HT1080 (cell line): ENCODE data around the gene ELK1. TPM values are rescaled to one million over a fixed set of nuclear protein-coding genes. Genes with fewer than 3 reads are reported as not detected.
"Not testable (repeated sequence)": the region's sequence is repeated elsewhere in the genome, so short reads cannot be mapped to it uniquely, and the experiment has no call there.

Experiments used
- DNase-seq: peaks from one replicate; pipeline ENCODE4 v3.0.0-alpha.2; 2015; ENCODE audit warnings: low read depth
- polyA plus RNA-seq, 2 experiments: library from polyadenylated mRNA; depleted of rRNA; stranded (reverse); fragments of >200 nt; gene quantifications; 2 replicates each; pipeline ENCODE4 v1.2.3, GENCODE V29; 2015
- total RNA-seq: library from RNA; depleted of rRNA; stranded (reverse); fragments of >200 nt; shearing (Covaris generic); gene quantifications from 2 replicates; pipeline ENCODE4 v1.2.3, GENCODE V29; 2014; rRNA removed

The ELK1 gene
- 31.7 and 40.7 TPM in 2 replicates for total RNA-seq
- 44.1 and 47.7 TPM in 2 replicates for polyA plus RNA-seq (2015; cell fraction: cytosol; rRNA removed)
- 16.0 and 16.7 TPM in 2 replicates for polyA plus RNA-seq (2015; cell fraction: nucleus; rRNA removed)

GRCh38 chrX:47650164-47651042 lies at the start of gene ELK1:
TSS of gene ELK1 (minus strand) at chrX:47650563. CDS start at chrX:47641441, 9,122 bp downstream.
- DNase-seq = peak; percentile 98

GRCh38 chrX:47697181-47697580 lies 46.8 kb upstream of the ELK1 start:
- DNase-seq = no peak

DNA sequence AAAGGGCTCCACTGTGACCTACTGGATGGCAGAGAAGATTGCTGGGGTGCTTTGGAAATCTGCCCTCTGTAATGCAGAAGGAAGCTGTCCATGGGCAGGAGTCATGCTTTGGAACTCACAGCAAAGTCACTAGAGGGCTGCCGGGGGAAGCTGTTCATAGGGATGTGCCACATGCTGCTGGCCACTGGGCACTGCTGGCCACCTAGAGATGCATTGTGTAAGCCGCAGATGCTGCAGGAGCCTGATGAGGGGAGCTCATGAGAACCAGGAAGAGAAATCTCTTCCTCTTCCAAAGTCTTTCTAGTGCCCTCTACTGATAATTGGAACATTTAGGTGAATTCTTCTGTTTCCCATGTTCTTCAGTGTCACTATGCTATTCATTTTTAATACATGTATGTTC lies 39.8 kb upstream of the ELK1 start:
- peak; percentile 11 for DNase-seq

DNA sequence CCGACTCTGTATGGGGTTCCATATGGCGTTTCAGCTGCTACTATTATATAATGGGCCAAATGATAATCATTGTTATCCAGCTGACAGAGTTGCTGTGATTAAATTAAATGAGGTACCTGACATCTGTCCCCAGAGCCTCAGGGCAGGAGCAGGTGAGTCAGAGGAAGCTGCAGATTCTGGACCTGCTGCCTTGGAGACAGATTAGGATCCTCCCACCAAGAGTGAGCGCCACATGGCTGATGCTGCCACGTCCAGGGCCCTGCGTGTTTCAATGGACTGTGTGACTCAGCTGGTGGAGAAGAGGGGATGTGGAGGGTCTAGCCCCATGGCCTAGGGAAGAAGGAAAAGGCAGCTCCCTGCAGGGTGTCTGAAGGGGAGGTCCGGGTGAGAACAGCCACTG lies 36.9 kb upstream of the ELK1 start:
- DNase-seq = peak; percentile 11

- DNase-seq = no peak
Measured at GRCh38 chrX:47683829-47684205, 33.5 kb upstream of the ELK1 start.

GRCh38 chrX:47683184-47683828 lies 32.9 kb upstream of the ELK1 start:
- DNase-seq = no peak

GRCh38 chrX:47675959-47676859 lies 25.8 kb upstream of the ELK1 start:
- DNase-seq = not testable (repeated sequence)

- no peak for DNase-seq
Measured at GRCh38 chrX:47674776-47675175, 24.4 kb upstream of the ELK1 start.

GRCh38 chrX:47665797-47666196 lies 15.4 kb upstream of the ELK1 start:
- DNase-seq = not testable (repeated sequence)

GRCh38 chrX:47664737-47665136 lies 14.4 kb upstream of the ELK1 start:
- DNase-seq = no peak

DNA sequence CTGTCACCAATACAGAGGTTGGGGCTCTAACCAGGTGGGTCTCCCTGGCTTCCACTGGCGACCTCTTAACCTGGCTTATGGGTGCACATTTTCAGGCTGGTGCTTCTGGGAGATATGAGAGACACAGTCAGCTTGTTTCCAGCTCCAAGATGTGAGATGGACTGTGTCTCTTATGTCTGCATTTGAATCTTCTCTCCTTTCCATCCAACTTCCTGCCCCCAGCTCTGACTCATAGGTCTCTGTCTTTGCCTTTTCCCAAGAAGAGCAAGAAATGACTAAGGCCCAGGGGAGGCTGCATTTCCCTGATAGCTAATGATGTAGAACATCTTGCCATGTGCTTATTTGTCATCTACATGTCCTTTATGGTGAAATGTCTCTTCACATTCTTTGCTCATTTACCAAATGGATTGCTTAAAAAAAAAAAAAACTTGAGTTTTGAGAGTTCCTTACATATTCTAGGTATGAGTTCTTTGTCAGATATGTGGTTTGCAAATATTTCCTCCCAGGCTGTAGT lies 11.8 kb upstream of the ELK1 start:
- peak; percentile 85 for DNase-seq

- DNase-seq = no peak
Measured at GRCh38 chrX:47661539-47661938, 11.2 kb upstream of the ELK1 start.

- DNase-seq = no peak
Measured at GRCh38 chrX:47659421-47659726, 9.0 kb upstream of the ELK1 start.

GRCh38 chrX:47658684-47659420 lies 8.5 kb upstream of the ELK1 start, which contains the start of gene UXT:
TSS of gene UXT (minus strand) at chrX:47659180. CDS start at chrX:47658927, 253 bp downstream.
- DNase-seq = peak; percentile 94

- no peak for DNase-seq
Measured at GRCh38 chrX:47658301-47658683, 7.9 kb upstream of the ELK1 start.

DNA sequence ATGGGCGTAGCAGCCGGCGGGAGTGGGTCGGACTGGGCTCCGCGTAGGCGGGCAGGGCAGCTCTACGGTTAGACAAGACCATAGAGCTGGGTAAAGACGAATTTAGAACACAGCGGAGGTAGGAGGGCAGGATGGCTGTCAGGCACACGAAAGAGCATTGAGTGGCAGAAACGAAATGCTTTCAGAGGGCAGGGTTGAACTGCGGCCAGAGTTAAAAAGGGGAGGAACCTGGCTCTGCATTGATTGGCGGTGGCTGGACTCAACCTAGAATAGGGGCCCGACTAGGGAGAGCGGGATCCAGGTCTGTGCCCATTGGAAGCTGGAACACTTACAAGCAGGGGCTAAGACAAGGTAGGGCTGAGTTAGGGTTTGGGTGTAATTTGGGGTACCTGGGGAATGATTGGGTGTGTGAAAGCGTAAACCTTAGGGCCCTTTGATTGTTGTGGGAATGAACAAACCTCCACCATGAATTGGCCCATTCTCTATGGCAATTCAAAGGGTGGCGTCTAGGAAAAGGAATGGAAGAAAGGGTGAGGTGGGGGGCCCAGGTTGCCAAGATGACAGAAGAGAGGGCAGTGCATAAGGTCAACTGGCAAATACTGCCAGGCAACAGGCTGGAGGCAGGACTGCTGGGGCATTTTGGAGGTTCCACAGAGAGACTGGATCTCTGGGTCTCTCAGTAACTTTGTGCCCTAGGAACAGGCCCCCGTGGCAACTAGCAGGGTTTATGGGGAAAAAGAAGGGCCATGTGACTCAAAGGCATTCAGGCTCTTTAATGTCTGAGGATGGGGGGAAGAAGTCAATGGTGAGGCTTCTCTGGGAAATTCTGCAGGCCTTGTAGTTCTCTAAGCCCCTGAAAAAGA lies 911 bp upstream of the ELK1 start:
- DNase-seq = no peak

- DNase-seq = no peak
Measured at GRCh38 chrX:47649781-47650163, 591 bp downstream of the ELK1 start.

DNA sequence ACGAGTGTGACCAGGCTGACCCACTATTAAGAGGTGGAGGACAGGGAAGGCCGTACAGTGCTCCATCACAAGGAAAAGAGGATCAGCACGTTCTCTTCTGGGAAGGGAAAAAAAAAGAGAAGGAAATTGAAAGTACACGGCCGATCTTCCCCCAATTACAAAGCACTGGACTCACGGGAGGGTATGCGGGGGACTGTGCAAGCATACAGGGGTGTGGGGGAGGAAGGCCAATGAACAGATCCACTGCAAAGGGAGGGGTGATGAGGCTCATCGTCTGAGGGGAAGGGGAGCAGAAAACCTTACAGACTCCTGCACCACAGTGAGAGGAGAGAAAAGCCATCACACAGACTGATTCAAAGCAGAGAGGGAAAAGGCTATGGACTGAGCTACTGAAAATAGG lies 1.1 kb downstream of the ELK1 start:
- no peak for DNase-seq

- no peak for DNase-seq
Measured at GRCh38 chrX:47648376-47648775, 2.0 kb downstream of the ELK1 start.

DNA sequence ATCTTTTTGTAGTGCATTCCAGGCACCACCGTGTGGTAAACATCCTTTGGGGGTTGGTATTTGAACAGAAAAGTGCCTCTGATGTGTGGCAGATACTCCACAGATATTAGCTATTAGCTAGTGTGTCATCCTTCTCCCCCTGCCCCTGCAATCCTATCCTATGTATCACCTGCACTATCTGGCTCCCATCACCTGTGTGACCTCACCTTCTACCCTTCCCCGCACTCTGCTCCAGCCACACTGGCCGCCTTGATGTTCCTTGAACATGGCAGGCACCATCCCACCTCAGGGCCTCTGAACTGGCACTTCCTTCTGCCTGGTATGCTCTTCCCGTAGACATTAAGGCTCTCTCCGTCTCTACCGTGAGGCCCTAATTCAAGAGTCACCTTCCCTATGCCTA lies 3.7 kb downstream of the ELK1 start:
- no peak for DNase-seq
